Esophagus muscularis mucosa (tissue), 3 donors: ENCODE data around the gene SDR39U1.

Experiments used
- EP300 ChIP-seq: sonication (generic); formaldehyde crosslinking; IDR thresholded peaks from one replicate; pipeline ENCODE4 v1.6.1; 2017; ENCODE audit warnings: antibody characterized with exemption
- POLR2AphosphoS5 ChIP-seq, 2 donors: sonication (generic); formaldehyde crosslinking; IDR thresholded peaks; one replicate each; pipeline ENCODE4 v1.6.1; 2017; ENCODE audit warnings: antibody characterized with exemption in 2 of 2

GRCh38 chr14:24442240-24443052 is at the start of gene SDR39U1:
- TF ChIP-seq POLR2AphosphoS5 (IDR thresholded peaks at IDR 0.05) (peak; percentile 99), EP300 (no peak)
